Right lobe of liver (tissue), 6 donors: Measurements from ENCODE around the gene KCNH5. TPM values are rescaled to one million over a fixed set of nuclear protein-coding genes. Genes with fewer than 3 reads are reported as not detected.
A peak's percentile ranks its signal among the peaks of the same experiment; 100 is the strongest.

Source experiments
- ATAC-seq, 4 donors: fragments of 200-7000 bp; cut with Tn5 transposase; one replicate each; pipeline ENCODE4 v1.9.1; 2020; ENCODE audit warnings: mild to moderate bottlenecking in 4 of 4, moderate library complexity in 4 of 4
- DNase-seq, 3 donors: peaks; one replicate each; pipeline ENCODE4 v3.0.0-alpha.2; 2020
- H3K27ac ChIP-seq, 3 donors: fragments of 200-600 bp; one replicate each; pipeline ENCODE4 v1.8.0; 2022
- H3K27me3 ChIP-seq, 2 donors: fragments of 200-600 bp; one replicate each; pipeline ENCODE4 v1.8.0; 2022
- H3K36me3 ChIP-seq, 4 donors: fragments of 200-600 bp; sonication (generic) in 1 of 4; one replicate each; pipeline versions ENCODE4 v1.5.1 to v1.8.0; 2017 to 2022; ENCODE audit warnings: control low read depth in 1 of 4
- H3K4me1 ChIP-seq, 4 donors: fragments of 200-600 bp; sonication (generic) in 1 of 4; one replicate each; pipeline versions ENCODE4 v1.5.1 to v1.8.0; 2017 to 2022; ENCODE audit warnings: control low read depth in 1 of 4
- H3K4me3 ChIP-seq, 3 donors: fragments of 200-600 bp; one replicate each; pipeline ENCODE4 v1.8.0; 2022
- H3K9me3 ChIP-seq, 4 donors: fragments of 200-600 bp; sonication (generic) in 1 of 4; one replicate each; pipeline versions ENCODE4 v1.5.1 to v1.8.0; 2017 to 2022; ENCODE audit warnings: control low read depth in 1 of 4
- CTCF ChIP-seq, 4 donors: fragments of 200-600 bp in 3 of 4; fragments of 450-650 bp in 1 of 4; IDR thresholded peaks; one replicate each; pipeline versions ENCODE4 v1.5.1 to v1.8.0; 2016 to 2022; ENCODE audit warnings: antibody characterized with exemption in 4 of 4, mild to moderate bottlenecking in 2 of 4
- POLR2A ChIP-seq: fragments of 450-650 bp; IDR thresholded peaks from one replicate; pipeline ENCODE4 v1.6.1; 2017; ENCODE audit warnings: antibody characterized with exemption, mild to moderate bottlenecking
- WGBS: methylation state at CpG from one replicate; pipeline ENCODE4 v1.1.6; 2018; ENCODE audit warnings: low coverage, low lambda C conversion rate; ENCODE audit not compliant: insufficient coverage; ENCODE audit errors: missing lambda C conversion rate; 5-methylcytosine and 5-hydroxymethylcytosine counted together
- intact Hi-C, 2 donors: fragments of 100-400 bp; cut with DNase I; formaldehyde crosslinking; loops; one replicate each; pipeline versions ENCODE4 v1.11.2 to v1.14.1; 2022
- total RNA-seq, 6 experiments: library from RNA; depleted of rRNA in 2 of 6; stranded (reverse); fragments of >200 nt in 2 of 6; fragmentation: NEBNext Ultra II Directional in 3 of 6; extraction: Animal tissue kit (Norgen Biotek cat#: 25700) in 3 of 6; gene quantifications; one replicate each; pipeline versions ENCODE4 v1.1.0 to v1.2.4, GENCODE V29; 2016 to 2023
- donor health status: DM: no; HTN: yes; CAD: no.
- donor health status: DM: no; HTN: no; CAD: no.
- donor health status: DM: no; HTN: no; CAD: no.
- donor health status: DM: no; HTN: yes; CAD: no.
- donor health status: DM: no; HTN: yes; CAD: no.

The KCNH5 gene
- total RNA-seq, 6 experiments from 2014 or later: not detected

- no peaks in the 10 kb centered on the region for H3K36me3 ChIP-seq
- H3K9me3 ChIP-seq: no peaks in the 10 kb centered on the region
- WGBS: 1% methylated on average over 23 of the region's 23 CpGs
- peaks cover 3 to 7% of the 10 kb centered on the region in 2 donors for H3K27me3 ChIP-seq
- H3K27ac ChIP-seq: no peak overlapping the region
- intact Hi-C loops: no loop called here
- H3K4me3 ChIP-seq: no peak overlapping the region
- ATAC-seq (no peak), DNase-seq (no peak)
- H3K4me1 ChIP-seq: peaks cover 0 to 8% (median 0%) of the 10 kb centered on the region in 4 donors
- TF ChIP-seq CTCF (IDR thresholded peaks at IDR 0.05): no peak
Observed at GRCh38 chr14:63046339-63047268, 1.3 kb upstream of the KCNH5 start.

- H3K4me1 ChIP-seq: peaks cover 0 to 8% (median 0%) of the 10 kb centered on the region in 4 donors
- peak in 1 of 3 donors; percentile 49 for DNase-seq
- no peak overlapping the region for H3K4me3 ChIP-seq
- TF ChIP-seq POLR2A (no peak), CTCF (IDR thresholded peaks at IDR 0.05) (no peak)
- intact Hi-C loops: no loop called here
- H3K27ac ChIP-seq: no peak overlapping the region
- H3K9me3 ChIP-seq: no peaks in the 10 kb centered on the region
- ATAC-seq: peak in 2 of 4 donors; percentile 20 to 48
- 1% methylated on average over 13 of the region's 70 CpGs for whole genome bisulfite sequencing
- H3K36me3 ChIP-seq: no peaks in the 10 kb centered on the region
- H3K27me3 ChIP-seq: peaks cover 3 to 7% of the 10 kb centered on the region in 2 donors
Observed at GRCh38 chr14:63045612-63046320, 508 bp upstream of the KCNH5 start.

- Histone ChIP-seq H3K4me3 (no peak overlapping the region), H3K27me3 (peaks cover 0 to 3% of the 10 kb centered on the region in 2 donors), H3K9me3 (no peaks in the 10 kb centered on the region), H3K27ac (no peak overlapping the region), H3K36me3 (no peaks in the 10 kb centered on the region), H3K4me1 (no peaks in the 10 kb centered on the region)
- TF ChIP-seq POLR2A (no peak), CTCF (IDR thresholded peaks at IDR 0.05) (peak; percentile 13 to 39 (median 30))
- intact Hi-C loops: no loop called here
- no peak for DNase-seq
- ATAC-seq: peak in 3 of 4 donors; percentile 40 to 63 (median 46)
- WGBS: 6% methylated on average over 3 of the region's 3 CpGs
Observed at GRCh38 chr14:63039866-63040265, 5.4 kb downstream of the KCNH5 start.

GRCh38 chr14:63032641-63033040 is 12.6 kb downstream of the KCNH5 start:
- TF ChIP-seq CTCF (IDR thresholded peaks at IDR 0.05) (no peak), POLR2A (no peak)

More at GRCh38 chr14:63032641-63033040, 12.6 kb downstream of the KCNH5 start:
- DNase-seq (no peak), ATAC-seq (no peak)
- Histone ChIP-seq H3K4me3 (no peak overlapping the region), H3K27me3 (no peaks in the 10 kb centered on the region), H3K4me1 (no peaks in the 10 kb centered on the region), H3K9me3 (no peaks in the 10 kb centered on the region), H3K36me3 (no peaks in the 10 kb centered on the region), H3K27ac (no peak overlapping the region)
- WGBS: 55% methylated on average over 4 of the region's 4 CpGs
- intact Hi-C loops: no loop called here
